Sciatic nerve (tissue), 2 donors: ENCODE measurements around the gene GNAT1. TPM values are rescaled to one million over a fixed set of nuclear protein-coding genes. Genes with fewer than 3 reads are reported as not detected.
"Not testable (repeated sequence)": the region's sequence is repeated elsewhere in the genome, so short reads cannot be mapped to it uniquely, and the experiment has no call there.

ENCODE experiments used
- ATAC-seq: fragments of 200-7000 bp; cut with Tn5 transposase; one replicate; pipeline ENCODE4 v1.9.1; 2020; ENCODE audit warnings: mild to moderate bottlenecking, moderate library complexity
- DNase-seq: peaks from one replicate; pipeline ENCODE4 v3.0.0-alpha.2; 2020; ENCODE audit warnings: low spot score
- intact Hi-C: fragments of 100-400 bp; cut with DNase I; formaldehyde crosslinking; loops from one replicate; pipeline ENCODE4 v1.14.2; 2022
- total RNA-seq: library from RNA; stranded (reverse); fragmentation: NEBNext Ultra II Directional; extraction: Animal tissue kit (Norgen Biotek cat#: 25700); gene quantifications from one replicate; pipeline ENCODE4 v1.2.1, GENCODE V29; 2021
- donor health status: DM: no; HTN: no; CAD: no.
- donor health status: DM: no; HTN: no; CAD: no.

Gene GNAT1
- total RNA-seq, 1 donor from 2014 or later = not detected

DNA sequence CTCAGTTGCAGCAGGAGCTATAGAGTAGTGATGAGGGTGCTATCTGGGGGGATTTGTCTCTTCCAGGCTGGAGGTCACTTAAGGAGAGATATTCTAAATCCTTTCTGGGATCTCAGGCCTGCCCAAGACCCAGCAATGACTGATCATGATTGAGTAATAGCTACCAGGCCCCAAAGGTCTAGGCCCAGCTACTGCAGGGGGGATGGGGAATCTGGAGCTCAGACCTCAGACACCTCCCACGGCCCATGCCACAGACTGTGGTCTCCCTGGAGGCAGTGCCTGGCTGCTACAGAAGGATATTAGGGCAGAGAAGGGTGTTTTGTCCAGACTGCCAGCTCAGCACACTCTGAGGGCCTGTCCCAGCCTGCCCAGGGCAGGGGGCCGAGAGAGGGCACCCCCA lies 20.5 kb downstream of the GNAT1 start:
- DNase-seq (no peak), ATAC-seq (no peak)
- intact Hi-C loops = no loop called here

DNA sequence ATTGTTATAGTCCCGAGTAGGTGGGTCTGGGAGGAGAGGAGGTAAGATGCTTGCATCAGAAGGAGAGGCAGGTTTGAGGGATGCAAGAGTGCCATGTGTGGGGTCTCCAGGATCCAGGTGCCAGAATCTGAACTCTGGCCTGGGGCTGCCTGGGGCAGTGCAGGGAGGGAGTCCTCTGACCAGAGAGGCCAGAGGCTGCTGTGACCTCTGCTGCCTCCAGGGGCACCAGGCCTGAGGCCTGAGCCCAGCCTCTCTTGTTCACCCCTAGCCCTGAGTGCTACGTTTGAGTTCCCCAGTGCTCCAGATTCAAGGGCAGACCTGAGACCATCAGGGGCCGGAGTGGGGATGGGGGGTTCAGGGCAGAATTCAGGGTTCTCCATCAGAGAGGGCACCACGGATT lies 21.1 kb downstream of the GNAT1 start:
- ATAC-seq (no peak), DNase-seq (no peak)
- intact Hi-C loops = no loop called here

DNA sequence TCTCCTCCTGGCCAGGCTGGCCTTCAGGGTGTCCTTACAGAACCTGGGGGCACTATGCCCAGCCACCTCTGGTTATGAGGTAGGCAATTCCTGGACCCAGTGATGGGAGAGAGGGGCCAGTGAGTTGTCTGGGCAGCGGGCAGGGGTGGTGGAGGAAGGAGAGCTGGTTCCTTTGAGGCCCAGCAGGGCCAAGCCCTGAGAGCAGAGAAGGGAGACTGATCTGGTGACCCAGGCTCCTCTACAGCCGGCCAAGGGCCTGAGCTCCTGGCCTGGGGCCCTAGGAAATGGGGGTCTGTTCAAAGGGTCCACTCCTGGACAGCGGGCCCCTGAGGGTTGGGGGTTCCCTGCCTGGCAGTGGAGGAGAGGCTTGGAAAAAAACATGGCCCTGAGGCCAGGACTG lies 21.6 kb downstream of the GNAT1 start:
- DNase-seq = no peak
- ATAC-seq = no peak
- intact Hi-C loops = no loop called here

DNA sequence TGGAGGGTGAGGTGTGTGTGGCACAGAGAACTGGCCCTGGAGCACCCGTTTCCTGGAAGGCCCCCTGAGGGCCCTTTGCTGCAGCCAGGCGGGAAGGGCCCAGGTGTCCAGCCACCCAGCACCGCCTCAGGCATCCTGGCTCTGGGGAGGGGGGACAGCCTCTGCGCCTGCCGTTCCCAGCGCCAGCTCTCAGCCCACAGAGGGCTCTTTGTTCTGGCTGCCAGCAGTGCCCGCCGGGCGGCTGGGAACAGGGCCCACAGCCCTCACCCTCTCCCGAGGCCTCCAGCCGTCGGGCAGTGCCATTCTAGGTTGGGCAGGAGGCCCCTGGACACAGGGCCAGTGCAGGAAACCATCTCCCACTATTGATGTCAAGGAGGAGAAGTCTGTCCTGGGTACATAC lies 22.0 kb downstream of the GNAT1 start:
- ATAC-seq (peak; percentile 55), DNase-seq (no peak)
- intact Hi-C loops = no loop called here

DNA sequence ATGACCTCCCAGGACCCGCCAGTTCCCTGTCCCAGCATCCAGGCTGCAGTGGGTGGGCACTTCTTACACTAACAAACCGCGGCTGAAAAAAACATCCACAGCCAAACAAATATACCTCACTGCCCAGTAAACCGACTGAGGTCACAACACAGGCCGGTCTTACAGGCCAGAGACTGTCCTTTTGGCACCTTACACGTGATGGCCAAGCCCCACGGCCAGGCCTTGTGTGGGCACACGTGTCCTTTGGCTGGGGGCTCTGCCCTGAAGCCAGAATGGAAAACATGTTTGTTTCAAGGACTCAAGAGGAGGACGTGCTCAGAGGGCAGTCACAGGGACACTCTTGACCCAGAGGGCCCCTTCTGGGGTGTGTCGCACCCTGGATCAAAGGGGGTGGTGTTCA lies 23.4 kb downstream of the GNAT1 start:
- no peak for ATAC-seq
- DNase-seq = no peak
- intact Hi-C loops = no loop called here

DNA sequence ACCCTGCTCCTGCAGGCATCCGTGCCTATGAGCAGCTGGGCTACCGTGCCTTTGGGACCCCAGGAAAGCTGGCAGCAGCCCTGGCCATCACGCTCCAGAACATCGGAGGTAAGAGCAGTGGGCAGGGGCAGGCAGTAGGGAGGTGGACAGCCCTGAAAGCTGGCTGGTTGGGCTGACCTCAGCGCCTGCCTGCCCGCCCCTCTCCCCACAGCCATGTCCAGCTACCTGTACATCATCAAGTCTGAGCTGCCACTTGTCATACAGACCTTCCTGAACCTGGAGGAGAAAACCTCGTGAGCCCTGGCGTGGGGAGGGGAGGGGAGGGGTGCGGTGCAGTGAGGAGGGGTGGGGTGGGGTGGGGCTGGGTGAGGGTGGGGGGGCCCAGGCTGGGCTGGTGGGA lies 24.1 kb downstream of the GNAT1 start:
- intact Hi-C loops = no loop called here
- DNase-seq = no peak
- ATAC-seq = no peak

DNA sequence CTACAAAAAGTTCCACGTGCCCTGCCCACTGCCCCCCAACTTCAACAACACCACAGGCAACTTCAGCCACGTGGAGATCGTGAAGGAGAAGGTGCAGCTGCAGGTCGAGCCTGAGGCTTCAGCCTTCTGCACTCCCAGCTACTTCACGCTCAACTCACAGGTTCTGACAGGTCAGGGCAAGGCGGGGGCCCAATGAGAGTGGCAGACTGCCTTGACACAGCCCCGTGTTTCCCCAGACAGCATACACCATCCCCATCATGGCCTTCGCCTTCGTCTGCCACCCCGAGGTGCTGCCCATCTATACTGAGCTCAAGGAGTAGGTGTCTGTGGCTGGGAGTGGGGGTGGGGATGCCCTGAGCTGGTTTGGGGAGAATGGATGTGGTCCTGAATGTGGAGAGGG lies 26.3 kb downstream of the GNAT1 start:
- ATAC-seq (no peak), DNase-seq (no peak)
- intact Hi-C loops = no loop called here

DNA sequence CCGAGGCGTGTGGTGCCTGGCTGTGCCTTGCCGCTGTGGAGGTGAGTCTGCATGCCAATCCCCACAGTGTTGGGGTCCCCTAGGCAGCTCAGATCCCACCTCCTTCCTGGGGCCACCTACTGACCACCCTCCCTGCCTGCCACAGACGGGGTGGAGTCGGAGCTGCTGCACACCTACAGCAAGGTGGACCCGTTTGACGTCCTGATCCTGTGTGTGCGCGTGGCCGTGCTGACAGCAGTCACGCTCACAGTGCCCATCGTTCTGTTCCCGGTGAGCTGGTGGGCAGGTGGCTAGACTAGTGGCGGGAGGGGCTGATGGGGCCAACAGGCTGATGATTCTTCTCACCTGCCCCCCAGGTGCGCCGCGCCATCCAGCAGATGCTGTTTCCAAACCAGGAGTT lies 27.0 kb downstream of the GNAT1 start:
- intact Hi-C loops = no loop called here
- DNase-seq = no peak
- ATAC-seq = no peak

DNA sequence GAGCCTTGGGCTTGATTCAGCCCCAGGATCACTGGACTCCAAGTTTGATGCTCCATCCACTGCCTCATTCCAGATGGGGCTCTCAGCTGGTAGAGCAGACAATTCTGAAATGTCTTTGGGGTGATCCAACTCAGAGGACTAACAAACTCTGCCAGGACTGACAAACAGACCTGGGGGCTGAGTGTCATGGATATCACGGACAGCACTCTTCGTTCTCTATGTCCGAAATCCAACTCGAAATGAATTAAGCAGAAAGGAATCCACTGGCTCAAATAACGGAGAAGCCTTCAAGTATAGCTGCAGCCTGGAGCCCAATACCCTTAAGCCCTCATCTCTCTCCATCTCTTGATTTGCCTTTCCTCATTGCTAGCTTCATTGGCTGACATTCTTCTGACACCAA lies 27.9 kb downstream of the GNAT1 start:
- intact Hi-C loops = no loop called here
- ATAC-seq = no peak
- DNase-seq = no peak

DNA sequence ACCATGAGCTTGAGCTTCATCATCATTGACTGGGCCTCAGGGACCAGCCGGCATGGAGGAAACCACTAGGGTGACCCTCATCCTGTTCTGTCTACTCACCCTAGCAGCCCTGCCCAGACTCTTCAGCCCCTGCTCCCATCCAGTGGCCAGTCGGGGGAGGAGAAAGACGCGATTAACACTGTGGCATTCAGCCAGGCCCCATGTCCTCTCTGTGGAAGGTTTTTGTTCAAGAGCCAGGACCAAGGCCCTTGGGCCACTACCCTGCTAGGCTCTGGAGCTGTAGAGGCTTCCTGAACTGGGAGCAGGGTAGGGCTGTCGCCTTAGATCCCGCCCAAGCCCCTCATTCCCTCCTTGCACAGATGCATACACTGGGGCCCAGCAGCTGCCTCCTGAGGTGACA lies 28.7 kb downstream of the GNAT1 start:
- no peak for ATAC-seq
- DNase-seq = no peak
- intact Hi-C loops = no loop called here

DNA sequence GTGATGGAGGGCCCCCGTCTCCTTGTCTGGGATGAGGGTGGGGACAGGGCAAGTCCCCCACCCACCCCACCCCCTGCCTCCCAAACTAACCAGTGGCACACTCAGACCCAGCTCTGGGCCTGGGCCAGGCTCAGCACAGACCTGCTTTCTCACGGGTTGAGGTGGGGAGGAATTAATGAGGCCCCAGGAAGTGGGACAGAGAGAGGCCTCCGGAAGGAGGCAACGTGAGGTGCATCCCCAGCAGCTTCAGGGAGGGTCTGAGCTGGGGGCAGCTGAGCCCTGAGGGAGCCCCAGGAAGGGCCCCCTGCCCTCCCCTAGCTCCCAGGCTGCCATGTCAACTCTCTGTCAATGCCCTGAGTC lies 29.6 kb downstream of the GNAT1 start:
- intact Hi-C loops = no loop called here
- DNase-seq = no peak
- no peak for ATAC-seq

DNA sequence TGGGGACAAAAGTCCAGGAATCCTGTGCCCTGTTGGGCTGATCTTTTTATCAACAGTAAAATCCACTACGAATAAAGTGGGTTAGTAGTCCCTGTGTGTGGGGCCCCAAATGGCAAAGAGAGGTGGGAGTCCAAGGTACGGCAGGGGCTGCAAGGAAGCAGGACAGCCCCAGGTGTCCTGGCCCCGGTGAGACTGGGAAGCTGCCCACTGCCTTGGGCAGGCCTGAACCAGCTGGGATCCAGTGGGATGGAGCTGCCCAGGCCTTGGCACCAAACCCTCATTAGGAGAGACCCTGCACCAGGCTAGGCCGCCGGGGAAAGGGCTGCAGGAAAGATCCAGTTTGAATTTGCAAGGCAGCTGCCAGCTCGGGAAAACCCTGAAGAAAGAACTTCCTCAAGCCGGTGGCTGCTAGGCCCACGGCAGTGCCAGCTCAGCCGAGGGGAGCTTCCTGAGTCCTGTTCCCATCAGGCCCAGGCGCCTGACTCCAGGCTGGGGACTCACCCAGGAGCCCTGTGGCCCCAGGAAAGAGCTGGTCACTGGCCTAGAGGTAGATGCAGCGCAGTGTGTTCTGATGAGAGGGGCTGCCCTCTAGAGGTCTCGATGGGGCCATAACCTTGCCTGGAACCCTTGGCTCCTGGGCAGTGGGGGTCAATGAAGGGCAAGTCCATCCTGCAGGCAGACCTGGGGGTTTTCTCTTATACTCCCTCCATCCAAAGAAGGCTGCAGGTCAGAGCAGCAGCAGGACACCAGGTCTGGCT lies 30.2 kb downstream of the GNAT1 start:
- intact Hi-C loops = no loop called here
- ATAC-seq (no peak), DNase-seq (no peak)

DNA sequence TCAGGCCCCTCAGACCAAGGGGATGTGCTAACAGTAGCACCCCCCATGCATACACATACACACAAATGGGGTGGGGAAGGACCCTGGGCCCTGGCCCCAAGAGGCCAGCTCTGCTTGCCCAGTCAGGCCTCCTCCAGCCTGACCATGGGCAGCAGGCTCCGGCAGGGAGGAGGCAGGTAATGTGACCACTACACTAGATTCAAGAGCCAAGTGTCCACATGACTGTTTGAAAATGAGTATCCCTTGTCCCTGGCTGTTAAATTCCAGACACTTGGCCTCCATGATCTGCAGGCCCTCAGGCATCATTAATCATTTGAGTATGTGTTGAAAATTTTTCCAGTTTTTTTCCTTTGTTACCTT lies 30.7 kb downstream of the GNAT1 start:
- intact Hi-C loops = no loop called here
- ATAC-seq (no peak), DNase-seq (no peak)

DNA sequence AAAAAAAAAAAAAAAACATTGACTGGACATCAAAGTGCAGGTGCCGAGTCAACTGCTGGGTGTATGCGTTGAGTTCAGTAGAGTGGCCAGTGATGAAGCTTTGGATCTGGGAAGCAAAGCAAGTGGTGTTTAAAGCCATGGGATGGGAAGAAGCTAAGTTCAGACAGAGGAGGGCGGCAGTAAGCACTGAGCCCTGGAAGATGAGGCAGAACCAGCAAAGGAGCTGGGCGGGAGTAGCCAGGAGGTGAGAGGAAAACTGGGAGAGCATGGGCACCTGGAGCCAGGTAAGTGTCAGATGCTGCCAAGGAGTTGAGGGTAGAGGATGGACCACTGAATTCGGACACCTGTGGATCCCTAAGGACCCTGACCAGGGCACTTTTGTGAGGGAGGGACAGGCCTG lies 33.2 kb downstream of the GNAT1 start:
- ATAC-seq (no peak), DNase-seq (no peak)
- intact Hi-C loops = loop anchor here (2.0 kb wide), 1 partner anchor 30 kb away; no protein-coding TSS in a partner anchor

DNA sequence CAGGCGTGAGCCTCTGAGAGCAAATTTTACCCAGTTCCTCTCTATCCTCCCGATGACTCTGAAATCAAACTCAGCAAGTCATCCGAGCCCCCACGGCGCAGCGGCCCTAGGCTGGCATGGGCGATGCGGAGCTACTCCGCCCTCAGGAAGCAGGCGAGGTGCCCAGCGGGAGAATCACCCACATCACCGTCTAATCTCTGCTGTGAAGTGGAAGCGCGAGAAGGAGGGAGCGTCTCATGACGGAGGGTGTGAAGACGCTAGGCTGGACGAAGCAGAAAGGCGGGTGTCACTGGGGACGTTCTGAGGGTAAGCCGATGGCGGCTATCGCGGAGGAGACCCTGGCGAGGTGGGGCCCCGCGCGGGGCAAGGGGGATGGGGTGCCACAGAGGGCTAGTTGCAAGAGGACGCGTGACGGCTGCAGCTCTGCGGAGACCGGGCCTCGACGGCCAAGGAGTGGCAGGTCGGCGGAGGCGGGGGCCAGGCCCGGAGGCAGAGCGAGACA lies 35.5 kb downstream of the GNAT1 start:
- no peak for DNase-seq
- peak; percentile 56 for ATAC-seq
- intact Hi-C loops = no loop called here

DNA sequence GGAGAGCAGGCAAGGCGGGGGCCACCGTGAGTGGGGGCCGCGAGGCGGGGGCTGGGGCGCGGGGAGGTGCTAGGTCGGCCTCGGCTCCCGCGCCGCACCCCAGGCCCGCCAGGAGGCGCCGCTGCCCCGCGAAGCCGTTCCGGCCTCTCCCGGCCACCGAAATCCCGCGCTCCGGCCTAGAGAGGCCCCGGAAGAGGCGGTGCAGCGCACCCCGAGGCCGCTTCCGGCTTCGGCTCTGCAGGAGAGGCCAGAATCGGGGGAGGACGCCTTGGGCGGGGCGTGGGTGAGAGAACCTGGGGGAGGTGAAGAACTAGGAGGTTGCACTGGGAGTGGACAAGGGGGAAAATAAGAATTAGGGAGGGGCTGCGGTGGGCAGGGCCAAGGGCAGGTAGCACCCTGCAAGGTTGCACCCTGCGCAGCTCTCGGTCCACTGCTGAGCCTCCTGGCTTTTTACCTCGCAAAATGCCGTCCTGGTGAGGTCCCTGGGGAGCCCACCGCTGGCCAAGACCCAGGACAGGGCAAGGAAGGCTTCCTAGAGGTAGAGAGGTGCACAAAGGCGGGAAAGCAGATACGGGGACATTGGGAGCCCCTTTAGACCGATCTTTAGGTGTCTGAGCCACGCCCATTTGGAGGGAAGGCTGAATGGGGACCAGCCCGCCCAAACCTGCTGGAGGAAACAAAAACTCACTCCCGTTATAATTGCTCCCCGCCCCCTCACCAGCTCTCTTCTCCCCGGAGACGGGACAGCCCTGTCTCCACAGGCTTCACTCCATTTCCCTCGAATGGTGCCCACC lies 36.2 kb downstream of the GNAT1 start:
- peak; percentile 87 for ATAC-seq
- peak; percentile 94 for DNase-seq
- intact Hi-C loops = loop anchor here (2.0 kb wide), 1 partner anchor 47 kb away; no protein-coding TSS in a partner anchor

DNA sequence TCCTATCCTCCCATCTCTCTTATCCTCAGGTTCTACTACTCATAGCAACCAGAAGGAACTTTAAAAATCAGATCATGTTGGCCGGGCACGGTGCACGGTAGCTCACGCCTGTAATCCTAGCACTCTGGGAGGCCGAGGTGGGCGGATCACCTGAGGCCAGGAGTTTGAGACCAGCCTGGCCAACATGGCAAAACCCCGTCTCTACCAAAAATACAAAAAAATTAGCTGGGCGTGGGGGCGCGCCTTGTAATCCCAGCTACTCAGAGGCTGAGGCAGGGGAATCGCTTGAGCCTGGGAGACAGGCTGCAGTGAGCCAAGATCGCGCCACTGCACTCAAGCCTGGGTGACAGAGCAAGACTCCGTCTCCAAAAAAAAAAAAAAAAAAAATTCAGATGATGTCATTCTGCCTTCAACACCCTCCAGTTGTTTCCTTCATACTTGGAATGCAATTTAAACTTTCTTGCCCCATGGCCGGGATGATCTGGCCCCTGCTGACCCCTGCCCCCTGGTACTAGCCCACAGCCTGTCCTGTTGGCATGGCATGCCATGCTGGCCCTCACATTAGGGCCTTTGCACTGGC lies 36.9 kb downstream of the GNAT1 start:
- intact Hi-C loops = loop anchor here (2.0 kb wide), 1 partner anchor 47 kb away; no protein-coding TSS in a partner anchor
- not testable (repeated sequence) for DNase-seq, ATAC-seq

DNA sequence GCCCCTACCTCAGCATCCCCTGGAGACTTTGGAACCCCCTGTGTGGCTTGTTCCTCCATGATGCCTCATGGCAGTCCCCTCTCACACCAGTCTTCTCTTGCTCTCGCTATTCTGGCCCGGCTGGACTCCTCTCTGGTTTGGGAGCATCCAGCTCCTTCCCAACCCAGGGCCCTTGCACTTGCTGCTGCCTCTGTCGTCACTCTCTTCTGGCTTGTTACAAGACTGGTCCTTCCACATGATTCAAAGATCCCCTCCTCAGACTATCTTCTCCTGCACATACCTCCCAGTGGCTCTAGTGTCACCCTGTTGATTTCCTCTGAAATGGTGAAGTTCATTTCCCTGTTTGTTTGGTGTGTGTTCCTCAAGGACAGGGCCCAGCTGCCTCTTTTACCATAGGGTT lies 38.1 kb downstream of the GNAT1 start:
- intact Hi-C loops = loop anchor here (2.0 kb wide), 1 partner anchor 45 kb away; no protein-coding TSS in a partner anchor
- ATAC-seq = no peak

DNA sequence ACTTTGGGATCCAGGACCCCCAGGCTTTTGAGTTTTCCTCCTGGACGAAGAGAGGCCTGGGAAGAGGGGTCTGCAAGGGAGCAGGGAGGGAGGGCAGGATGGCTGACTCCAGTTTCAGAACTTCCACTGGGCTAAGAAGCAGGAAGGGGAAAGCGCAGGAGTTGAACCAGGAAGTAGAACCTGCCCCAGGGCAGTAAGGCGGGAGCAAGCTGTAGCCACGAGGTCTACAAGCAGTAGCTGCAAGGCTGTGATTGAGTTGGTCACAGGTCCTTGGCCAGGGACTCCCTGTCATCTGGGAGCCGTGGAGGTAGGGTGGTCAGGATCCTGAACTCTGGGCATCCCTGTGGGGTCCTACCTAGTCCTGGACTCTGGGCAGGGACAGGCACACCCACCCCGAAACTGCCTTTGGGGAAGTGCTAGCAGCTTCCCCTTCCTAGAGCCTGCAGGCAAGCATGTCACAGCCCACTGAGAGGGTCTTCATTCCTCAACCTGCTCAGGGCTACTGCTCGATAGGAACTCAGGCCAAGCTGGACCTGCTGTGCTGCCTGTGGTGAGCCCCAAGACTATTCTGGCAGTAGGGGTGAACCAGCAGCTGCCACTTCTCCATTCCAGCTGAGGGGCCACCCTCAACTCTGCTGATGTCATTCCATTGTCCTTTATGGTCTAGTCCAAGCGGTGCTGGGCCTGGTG lies 38.8 kb downstream of the GNAT1 start:
- no peak for ATAC-seq
- intact Hi-C loops = no loop called here
- no peak for DNase-seq

More for the DNA sequence above, 38.1 kb downstream of the GNAT1 start:
- no peak for DNase-seq

DNA sequence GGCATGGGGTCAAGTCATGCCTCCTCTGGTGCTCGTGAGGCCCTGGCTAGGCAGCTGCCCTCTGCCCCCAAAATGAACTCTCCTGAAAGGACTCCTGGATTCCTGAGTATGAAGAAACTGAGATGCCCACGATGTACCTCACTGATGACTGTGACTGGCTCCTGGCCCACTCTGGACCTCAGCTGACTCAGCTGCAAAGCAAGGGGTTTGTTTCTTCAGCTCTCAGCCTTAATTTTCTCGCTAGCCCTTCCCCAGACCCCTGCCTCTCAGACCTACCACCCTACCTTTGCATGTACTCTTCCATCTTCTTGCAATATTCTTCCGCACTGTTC lies 39.4 kb downstream of the GNAT1 start:
- DNase-seq = no peak
- intact Hi-C loops = no loop called here
- no peak for ATAC-seq
